Immature natural killer cell (primary cell): Measurements from ENCODE around the gene CAP2. TPM values are rescaled to one million over a fixed set of nuclear protein-coding genes. Genes with fewer than 3 reads are reported as not detected.

Experiments used
- DNase-seq, 3 donors: peaks; one replicate each; pipeline ENCODE4 v3.0.0; 2022; ENCODE audit warnings: mixed read lengths in 1 of 3
- H3K27ac Mint-ChIP-seq, 6 donors: one replicate each; pipeline ENCODE4 v1.8.0; 2020; ENCODE audit warnings: mixed read lengths in 6 of 6, mild to moderate bottlenecking in 5 of 6, inconsistent platforms in 4 of 6, moderate library complexity in 3 of 6
- H3K27me3 Mint-ChIP-seq, 3 donors: one replicate each; pipeline ENCODE4 v1.8.0; 2020 to 2021; ENCODE audit warnings: low read depth in 3 of 3, mild to moderate bottlenecking in 3 of 3, mixed read lengths in 3 of 3, moderate library complexity in 3 of 3, inconsistent platforms in 1 of 3
- H3K36me3 Mint-ChIP-seq, 3 donors: one replicate each; pipeline ENCODE4 v1.8.0; 2020; ENCODE audit warnings: mixed read lengths in 3 of 3, inconsistent platforms in 2 of 3, mild to moderate bottlenecking in 2 of 3
- H3K4me1 Mint-ChIP-seq, 2 donors: one replicate each; pipeline ENCODE4 v1.8.0; 2020; ENCODE audit warnings: inconsistent platforms in 2 of 2, mild to moderate bottlenecking in 2 of 2, mixed read lengths in 2 of 2, moderate library complexity in 1 of 2
- H3K4me3 Mint-ChIP-seq, 5 donors: one replicate each; pipeline ENCODE4 v1.8.0; 2020; ENCODE audit warnings: mild to moderate bottlenecking in 5 of 5, mixed read lengths in 5 of 5, inconsistent platforms in 3 of 5, moderate library complexity in 3 of 5
- H3K9me3 Mint-ChIP-seq, 6 donors: one replicate each; pipeline ENCODE4 v1.8.0; 2020; ENCODE audit warnings: mild to moderate bottlenecking in 6 of 6, mixed read lengths in 6 of 6, inconsistent platforms in 4 of 6, moderate library complexity in 3 of 6
- polyA plus RNA-seq, 3 donors: library from polyadenylated mRNA; unstranded; fragments of 300-500 nt; fragmentation: Illumina TruSeq; gene quantifications; one replicate each; pipeline ENCODE4 v1.2.3, GENCODE V29; 2021

Gene CAP2
- polyA plus RNA-seq, 3 donors from 2014 or later: not detected

DNA sequence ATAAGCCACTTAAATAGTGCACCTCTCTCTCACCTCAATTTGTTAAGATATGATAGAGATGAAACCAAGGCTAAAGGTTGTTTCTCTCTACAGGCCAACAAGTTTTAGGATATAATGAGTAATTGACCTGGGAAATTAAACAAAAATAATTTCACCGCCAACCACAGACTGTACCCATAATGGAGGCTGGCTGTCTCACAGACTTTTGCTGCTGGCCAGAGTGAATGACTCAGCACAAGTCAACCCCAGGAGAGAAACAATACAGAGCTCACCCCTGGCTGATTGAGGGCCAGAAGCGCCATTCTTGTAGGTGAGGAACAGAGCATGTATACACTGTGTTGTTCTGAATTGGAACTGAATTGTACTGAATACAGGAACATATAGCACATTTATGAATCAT, 99.9 kb downstream of the CAP2 start:
- Mint-ChIP-seq H3K4me1 (peaks cover 0 to 4% of the 10 kb centered on the region in 2 donors), H3K9me3 (peaks cover 0 to 3% (median 0%) of the 10 kb centered on the region in 6 donors), H3K27me3 (peaks cover 3 to 12% (median 9%) of the 10 kb centered on the region in 3 donors), H3K4me3 (no peak overlapping the region), H3K27ac (no peak overlapping the region), H3K36me3 (no peaks in the 10 kb centered on the region)
- no peak for DNase-seq

DNA sequence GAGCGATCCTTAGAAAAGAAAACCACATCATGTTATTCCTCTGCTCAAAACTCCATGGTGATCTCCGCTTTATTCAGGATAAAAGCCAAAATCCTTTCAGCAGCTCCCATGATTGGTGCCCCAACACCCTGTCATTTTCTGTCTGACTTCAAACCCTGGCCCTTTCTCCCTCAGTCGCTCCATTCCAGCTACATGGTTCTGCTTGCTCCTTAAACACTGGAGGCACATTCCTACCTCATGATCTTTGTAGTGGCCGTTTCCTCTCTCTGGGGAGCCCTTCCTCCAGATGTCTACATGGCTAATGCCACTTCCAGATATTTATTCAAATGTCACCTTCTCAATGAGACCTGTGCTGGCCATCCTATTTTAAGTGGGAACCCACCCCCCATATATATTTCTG, 100.8 kb downstream of the CAP2 start:
- peaks cover 0 to 4% of the 10 kb centered on the region in 2 donors for H3K4me1 Mint-ChIP-seq
- H3K27ac Mint-ChIP-seq: no peak overlapping the region
- peaks cover 3 to 12% (median 9%) of the 10 kb centered on the region in 3 donors for H3K27me3 Mint-ChIP-seq
- H3K9me3 Mint-ChIP-seq: peaks cover 0 to 3% (median 0%) of the 10 kb centered on the region in 6 donors
- H3K4me3 Mint-ChIP-seq: no peak overlapping the region
- DNase-seq: no peak
- no peaks in the 10 kb centered on the region for H3K36me3 Mint-ChIP-seq

DNA sequence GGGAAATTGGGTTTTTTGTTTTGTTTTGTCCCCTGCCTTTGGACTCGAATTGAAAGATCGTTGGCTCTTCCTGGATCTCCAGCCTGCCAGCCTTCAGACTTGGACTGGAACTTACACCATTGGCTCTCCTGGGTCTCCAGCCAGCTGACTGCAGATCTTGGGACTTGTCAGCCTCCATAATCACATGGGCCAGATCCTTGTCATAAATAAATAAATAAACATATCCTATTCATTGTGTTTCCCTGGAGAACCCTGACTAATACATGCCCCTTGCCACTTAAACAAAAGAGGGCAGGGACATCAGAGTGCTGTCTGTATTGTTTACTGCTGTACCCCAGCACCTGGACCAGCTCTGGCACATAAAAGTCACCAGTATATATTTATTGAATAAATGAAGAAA, 101.5 kb downstream of the CAP2 start:
- no peak overlapping the region for H3K27ac Mint-ChIP-seq
- peaks cover 0 to 3% (median 0%) of the 10 kb centered on the region in 6 donors for H3K9me3 Mint-ChIP-seq
- H3K4me3 Mint-ChIP-seq: no peak overlapping the region
- H3K4me1 Mint-ChIP-seq: peaks cover 0 to 4% of the 10 kb centered on the region in 2 donors
- H3K36me3 Mint-ChIP-seq: no peaks in the 10 kb centered on the region
- H3K27me3 Mint-ChIP-seq: peaks cover 3 to 12% (median 9%) of the 10 kb centered on the region in 3 donors
- no peak for DNase-seq

DNA sequence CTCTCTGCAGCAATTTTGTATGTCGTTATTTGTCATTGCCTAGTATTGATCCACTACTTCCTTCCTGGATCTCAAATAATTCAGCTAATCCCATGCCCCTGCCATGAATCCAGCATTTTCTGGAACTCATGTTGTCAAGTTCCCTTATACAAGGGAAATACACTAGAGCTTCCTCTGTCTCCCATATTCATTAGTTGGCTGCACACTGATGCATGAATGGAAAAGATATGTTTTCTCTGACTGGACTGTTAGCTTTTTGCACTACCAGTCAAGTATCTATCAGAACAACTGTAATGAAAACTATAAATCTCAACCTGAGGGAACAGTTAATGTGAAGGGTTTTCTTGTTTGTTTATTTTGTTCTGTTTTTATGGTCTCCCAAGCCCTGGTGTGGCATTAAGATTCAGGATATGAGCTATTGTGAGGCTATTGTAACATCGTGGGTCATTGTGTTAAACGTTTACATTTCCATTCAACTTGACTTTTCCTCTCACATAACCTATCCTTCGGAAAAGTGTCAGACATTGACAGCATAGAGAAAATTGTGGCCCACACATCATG, 104.2 kb downstream of the CAP2 start:
- H3K36me3 Mint-ChIP-seq: no peaks in the 10 kb centered on the region
- H3K27ac Mint-ChIP-seq: no peak overlapping the region
- H3K4me3 Mint-ChIP-seq: no peak overlapping the region
- no peaks in the 10 kb centered on the region for H3K9me3 Mint-ChIP-seq
- H3K4me1 Mint-ChIP-seq: no peaks in the 10 kb centered on the region
- no peak for DNase-seq
- peaks cover 0 to 12% (median 9%) of the 10 kb centered on the region in 3 donors for H3K27me3 Mint-ChIP-seq

DNA sequence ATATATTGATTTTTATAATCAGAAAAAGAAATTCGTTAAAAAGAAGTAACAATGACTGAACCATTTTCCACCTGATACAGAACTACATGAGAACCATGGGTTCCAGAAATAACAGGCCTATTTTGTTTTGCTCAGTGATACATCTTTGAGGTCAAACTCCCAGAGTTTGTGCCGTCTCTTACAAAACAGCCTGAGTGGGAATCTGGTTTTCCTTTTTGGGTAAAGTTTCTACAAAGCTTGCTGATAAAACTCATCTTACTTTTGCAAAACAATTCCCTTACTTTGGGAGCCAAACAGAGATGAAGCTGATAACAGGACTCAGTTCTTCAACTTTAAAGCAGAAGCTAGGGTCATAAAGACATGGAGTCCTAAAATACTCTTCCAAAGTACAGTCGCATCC, 108.0 kb downstream of the CAP2 start:
- H3K27me3 Mint-ChIP-seq: peaks cover 0 to 5% (median 0%) of the 10 kb centered on the region in 3 donors
- H3K9me3 Mint-ChIP-seq: no peaks in the 10 kb centered on the region
- no peaks in the 10 kb centered on the region for H3K4me1 Mint-ChIP-seq
- H3K4me3 Mint-ChIP-seq: no peak overlapping the region
- DNase-seq: no peak
- no peak overlapping the region for H3K27ac Mint-ChIP-seq
- H3K36me3 Mint-ChIP-seq: no peaks in the 10 kb centered on the region

DNA sequence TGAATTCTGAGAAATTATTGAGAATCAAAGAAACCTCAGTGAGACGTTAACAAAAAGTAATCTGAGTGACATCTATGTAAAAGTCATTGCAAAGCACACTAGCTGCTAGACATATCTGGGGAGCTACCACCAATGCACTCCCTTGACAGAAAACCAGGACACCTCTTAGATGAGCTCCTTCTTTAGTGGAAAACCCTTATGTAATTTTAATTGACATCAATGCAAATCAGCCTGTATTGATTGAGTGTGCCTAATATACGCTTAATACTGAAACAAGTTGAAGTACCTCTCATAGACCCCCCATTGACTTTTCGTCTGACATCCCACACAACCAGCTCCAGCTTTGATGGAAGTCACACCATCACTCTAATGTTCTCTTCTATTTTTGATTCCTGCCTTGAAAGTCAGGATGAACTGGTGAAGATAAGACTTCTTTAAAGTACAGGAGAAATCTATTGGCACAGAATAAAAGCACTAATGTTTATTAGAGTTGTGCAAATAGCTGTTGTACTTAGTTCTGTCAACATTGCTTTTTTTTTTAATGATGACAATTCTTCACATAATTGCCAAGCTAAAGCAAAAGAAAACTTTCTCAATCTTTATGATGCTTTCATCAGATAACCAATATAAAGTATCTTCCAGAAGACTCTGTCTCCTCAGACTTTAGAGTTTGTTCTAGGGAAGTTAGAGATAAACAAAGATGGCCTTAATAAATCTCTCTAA, 108.7 kb downstream of the CAP2 start:
- Mint-ChIP-seq H3K27ac (no peak overlapping the region), H3K36me3 (no peaks in the 10 kb centered on the region), H3K9me3 (no peaks in the 10 kb centered on the region), H3K4me3 (no peak overlapping the region), H3K27me3 (peaks cover 0 to 2% (median 0%) of the 10 kb centered on the region in 3 donors), H3K4me1 (no peaks in the 10 kb centered on the region)
- DNase-seq: no peak

DNA sequence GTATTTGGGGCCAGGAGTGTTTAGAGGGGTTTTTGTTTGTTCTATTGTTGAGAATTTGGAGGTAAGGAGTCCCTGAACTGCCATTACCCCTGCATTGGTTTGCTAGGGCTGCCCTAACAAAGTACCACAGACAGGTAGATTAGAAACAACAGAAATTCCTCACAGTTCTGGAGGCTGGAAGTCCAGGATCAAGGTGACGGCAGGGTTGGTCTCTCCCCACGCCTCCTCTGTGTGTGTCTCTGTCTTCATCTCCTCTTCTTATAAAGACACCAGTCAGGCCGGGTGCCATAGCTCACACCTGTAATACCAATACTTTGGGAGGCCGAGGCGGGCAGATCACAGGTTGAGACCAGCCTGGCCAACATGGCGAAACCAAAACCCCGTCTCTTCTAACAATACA, 109.7 kb downstream of the CAP2 start:
- DNase-seq: no peak

DNA sequence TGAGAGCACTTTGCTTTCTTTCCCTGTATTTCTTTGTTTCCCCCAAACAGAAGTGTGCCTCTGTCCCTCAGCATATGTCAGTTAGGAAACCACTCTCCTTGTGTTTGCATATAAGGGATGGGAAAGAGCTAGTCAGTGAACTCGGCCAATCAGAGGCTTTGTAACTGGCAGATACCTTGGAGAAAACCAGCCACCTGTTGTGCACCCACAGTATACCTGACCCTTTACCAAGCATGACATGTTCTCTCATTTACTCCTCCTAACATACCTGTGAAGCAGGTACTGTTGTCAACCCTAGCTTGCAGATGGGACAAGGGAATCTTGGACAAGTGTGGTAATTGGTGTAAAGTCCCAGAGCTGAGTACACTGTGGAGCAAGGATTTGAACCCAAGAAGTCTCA, 110.6 kb downstream of the CAP2 start:
- no peak overlapping the region for H3K27ac Mint-ChIP-seq
- DNase-seq: no peak
- no peaks in the 10 kb centered on the region for H3K36me3 Mint-ChIP-seq
- no peaks in the 10 kb centered on the region for H3K4me1 Mint-ChIP-seq
- no peaks in the 10 kb centered on the region for H3K9me3 Mint-ChIP-seq
- peaks cover 0 to 2% (median 0%) of the 10 kb centered on the region in 3 donors for H3K27me3 Mint-ChIP-seq
- H3K4me3 Mint-ChIP-seq: no peak overlapping the region

More for the DNA sequence above, 109.7 kb downstream of the CAP2 start:
- H3K27me3 Mint-ChIP-seq: peaks cover 0 to 2% (median 0%) of the 10 kb centered on the region in 3 donors
- H3K4me3 Mint-ChIP-seq: no peak overlapping the region
- no peaks in the 10 kb centered on the region for H3K36me3 Mint-ChIP-seq
- H3K9me3 Mint-ChIP-seq: no peaks in the 10 kb centered on the region
- H3K4me1 Mint-ChIP-seq: no peaks in the 10 kb centered on the region
- H3K27ac Mint-ChIP-seq: no peak overlapping the region

DNA sequence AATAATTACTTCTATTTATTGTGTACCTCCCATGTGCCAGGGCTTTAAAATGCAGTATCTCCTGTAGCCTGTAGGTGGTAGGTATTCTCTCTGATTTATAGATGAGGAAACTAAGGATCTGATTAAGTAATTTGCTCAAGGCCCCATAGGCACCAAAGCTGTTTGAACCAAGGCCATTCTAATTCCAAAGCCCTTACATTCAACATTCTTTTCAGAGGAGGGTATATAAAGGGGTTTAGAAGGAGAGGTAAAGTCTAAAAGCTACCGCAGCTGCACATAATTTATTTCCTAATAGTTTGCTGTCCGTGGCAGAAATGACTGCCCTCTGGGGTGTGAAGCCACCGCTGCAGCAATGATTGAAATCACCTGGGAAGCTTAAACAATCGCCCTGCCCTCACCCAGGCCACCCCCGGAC, 111.7 kb downstream of the CAP2 start:
- H3K4me1 Mint-ChIP-seq: no peaks in the 10 kb centered on the region
- peaks cover 0 to 2% (median 0%) of the 10 kb centered on the region in 3 donors for H3K27me3 Mint-ChIP-seq
- no peak for DNase-seq
- H3K9me3 Mint-ChIP-seq: no peaks in the 10 kb centered on the region
- H3K4me3 Mint-ChIP-seq: no peak overlapping the region
- no peak overlapping the region for H3K27ac Mint-ChIP-seq
- no peaks in the 10 kb centered on the region for H3K36me3 Mint-ChIP-seq

DNA sequence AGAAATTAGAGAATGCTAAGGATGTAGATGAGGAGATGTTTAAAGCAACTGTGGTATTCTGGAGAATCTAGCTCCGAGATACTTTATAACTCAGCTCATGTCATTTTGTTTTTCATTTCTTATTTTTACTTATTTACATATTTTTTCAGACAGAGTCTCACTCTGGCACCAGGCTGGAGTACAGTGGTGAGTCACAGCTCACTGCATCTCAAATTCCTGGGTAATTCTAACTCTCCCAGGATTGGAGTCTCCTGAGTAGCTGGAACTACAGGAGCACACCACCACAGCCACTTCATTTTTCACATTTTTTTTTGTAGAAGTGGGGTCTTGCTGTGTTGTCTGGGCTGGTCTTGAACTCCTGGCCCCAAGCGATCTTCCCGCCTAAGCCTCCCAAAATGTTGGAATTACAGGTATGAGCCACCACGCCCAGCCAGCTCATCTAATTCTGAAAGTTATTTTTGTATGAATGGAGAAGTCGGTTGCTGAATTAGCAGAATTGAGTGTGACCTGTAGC, 112.4 kb downstream of the CAP2 start:
- Mint-ChIP-seq H3K36me3 (no peaks in the 10 kb centered on the region), H3K4me1 (no peaks in the 10 kb centered on the region), H3K27me3 (peaks cover 0 to 2% (median 2%) of the 10 kb centered on the region in 3 donors), H3K4me3 (no peak overlapping the region), H3K27ac (no peak overlapping the region), H3K9me3 (no peaks in the 10 kb centered on the region)
- DNase-seq: no peak

DNA sequence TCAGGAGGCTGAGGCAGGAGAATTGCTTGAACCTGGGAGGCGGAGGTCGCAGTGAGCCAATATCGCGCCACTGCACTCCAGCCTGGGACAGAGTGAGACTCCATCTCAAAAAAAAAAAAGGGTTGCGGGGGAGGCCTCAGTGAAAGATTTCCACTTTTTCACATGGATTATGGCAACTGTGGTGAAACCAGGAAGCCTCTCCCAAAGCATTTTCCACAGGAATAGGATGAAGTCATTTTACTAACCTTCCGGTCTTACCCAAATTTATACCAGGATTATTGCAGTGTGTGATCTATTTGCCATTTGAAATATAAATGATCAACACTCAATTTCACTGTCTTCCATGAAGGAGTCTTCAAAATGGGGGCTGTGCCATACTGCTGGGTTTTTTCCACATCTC, 113.1 kb downstream of the CAP2 start:
- no peak overlapping the region for H3K4me3 Mint-ChIP-seq
- H3K9me3 Mint-ChIP-seq: no peaks in the 10 kb centered on the region
- no peaks in the 10 kb centered on the region for H3K36me3 Mint-ChIP-seq
- no peak for DNase-seq
- H3K4me1 Mint-ChIP-seq: no peaks in the 10 kb centered on the region
- H3K27ac Mint-ChIP-seq: no peak overlapping the region
- H3K27me3 Mint-ChIP-seq: peaks cover 0 to 2% (median 2%) of the 10 kb centered on the region in 3 donors

DNA sequence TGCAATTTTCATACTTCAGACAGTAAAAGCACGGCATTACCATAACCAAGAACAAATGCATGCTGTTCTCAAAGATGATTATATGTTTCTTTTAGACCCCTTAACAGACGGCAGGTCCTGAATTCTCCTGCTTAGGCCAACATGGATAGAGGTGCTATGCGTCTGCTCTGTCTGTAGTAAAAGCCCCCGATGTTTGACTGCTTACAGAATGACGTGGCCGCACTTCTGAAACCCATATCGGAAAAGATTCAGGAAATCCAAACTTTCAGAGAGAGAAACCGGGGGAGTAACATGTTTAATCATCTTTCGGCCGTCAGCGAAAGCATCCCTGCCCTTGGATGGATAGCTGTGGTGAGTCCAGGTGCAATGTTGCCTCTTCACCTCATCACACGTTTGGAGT, 113.6 kb downstream of the CAP2 start:
- H3K4me1 Mint-ChIP-seq: no peaks in the 10 kb centered on the region
- no peaks in the 10 kb centered on the region for H3K36me3 Mint-ChIP-seq
- no peak overlapping the region for H3K27ac Mint-ChIP-seq
- no peak for DNase-seq
- peaks cover 0 to 2% (median 2%) of the 10 kb centered on the region in 3 donors for H3K27me3 Mint-ChIP-seq
- no peaks in the 10 kb centered on the region for H3K9me3 Mint-ChIP-seq
- H3K4me3 Mint-ChIP-seq: no peak overlapping the region

DNA sequence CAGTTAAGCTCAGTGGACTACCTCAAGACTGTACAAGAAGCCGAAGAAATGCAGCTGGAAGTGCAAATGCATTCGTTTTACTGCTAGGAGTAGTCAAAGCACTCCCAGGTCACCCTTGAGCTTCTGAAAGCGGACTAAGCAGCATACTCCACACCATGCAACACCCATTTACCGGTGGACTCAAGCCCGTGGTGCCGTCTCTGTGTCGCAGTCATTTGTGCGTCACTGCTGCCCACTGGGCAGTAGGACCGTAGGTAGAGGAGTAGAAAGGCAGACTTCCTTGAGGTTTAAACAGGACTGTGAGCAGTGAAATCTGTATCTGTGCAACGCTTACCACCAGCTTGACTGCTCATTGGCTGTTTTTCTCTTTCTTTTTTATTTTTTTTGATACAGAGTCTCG, 117.7 kb downstream of the CAP2 start:
- no peak for DNase-seq
- Mint-ChIP-seq H3K27ac (no peak overlapping the region), H3K4me3 (no peak overlapping the region), H3K36me3 (no peaks in the 10 kb centered on the region), H3K9me3 (no peaks in the 10 kb centered on the region), H3K27me3 (peaks cover 0 to 5% (median 3%) of the 10 kb centered on the region in 3 donors), H3K4me1 (no peaks in the 10 kb centered on the region)

DNA sequence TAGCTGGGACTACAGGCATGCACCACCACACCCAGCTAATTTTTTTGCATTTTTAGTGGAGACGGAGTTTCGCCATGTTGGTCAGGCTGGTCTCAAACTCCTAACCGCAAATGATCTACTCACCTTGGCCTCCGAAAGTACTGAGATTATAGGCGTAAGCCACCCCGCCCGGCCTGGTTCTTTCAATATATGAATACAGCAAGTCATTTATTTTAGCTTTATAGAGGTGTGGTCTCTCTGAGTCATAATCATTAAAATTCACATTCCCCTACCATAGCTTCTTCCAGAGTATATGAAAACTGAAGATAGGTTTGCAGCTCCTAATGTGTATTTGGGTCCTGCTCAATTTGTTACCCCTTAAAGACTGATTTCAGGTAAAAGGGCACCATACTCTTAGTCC, 118.2 kb downstream of the CAP2 start:
- no peak overlapping the region for H3K4me3 Mint-ChIP-seq
- no peak overlapping the region for H3K27ac Mint-ChIP-seq
- no peak for DNase-seq
- H3K27me3 Mint-ChIP-seq: peaks cover 0 to 5% (median 4%) of the 10 kb centered on the region in 3 donors
- no peaks in the 10 kb centered on the region for H3K36me3 Mint-ChIP-seq
- no peaks in the 10 kb centered on the region for H3K9me3 Mint-ChIP-seq
- no peaks in the 10 kb centered on the region for H3K4me1 Mint-ChIP-seq
